K562 (cell line): ENCODE results near the gene ARHGEF3. TPM values are rescaled to one million over a fixed set of nuclear protein-coding genes. Genes with fewer than 3 reads are reported as not detected.

Source experiments
- ATAC-seq: fragments of 200-7000 bp; cut with Tn5 transposase; 3 replicates; pipeline ENCODE4 v1.9.1; 2020; ENCODE audit warnings: moderate library complexity
- BruUV-seq: library from RNA; stranded (reverse); fragments of 400-500 nt; replicated peaks from 2 replicates; lab custom pipeline; 2021; lab: Mats Ljungman, UMichigan
- CTCF ChIA-PET: fragments of 300-600 bp; formaldehyde crosslinking; extraction: SDS; loops from one replicate; lab custom pipeline; 2021; ENCODE audit warnings: low intra/inter-chr PET ratio; lab: Yijun Ruan, JAX
- POLR2A ChIA-PET: fragments of 300-600, 350-650 bp; sonication (Branson Sonifier 250); formaldehyde crosslinking; extraction: SDS; loops from one replicate; lab custom pipeline; 2021; ENCODE audit warnings: antibody characterized with exemption, inconsistent platforms; lab: Yijun Ruan, JAX
- DNase-seq, 4 experiments: peaks; one replicate each; pipeline versions ENCODE4 v3.0.0 to v3.0.0-alpha.2; 2011 to 2018; ENCODE audit warnings: low spot score in 3 of 4, mixed read lengths in 3 of 4; ENCODE audit errors: extremely low read depth in 1 of 4
- FAIRE-seq: peaks from 2 replicates; lab custom pipeline; 2011; peaks lifted over from hg19 to GRCh38; lab: Jason Lieb, UNC
- H2AFZ ChIP-seq: 2 replicates; pipeline ENCODE4 v1.6.0; 2011; ENCODE audit warnings: low read depth, low read length, control low read depth, inconsistent platforms
- H3K27ac ChIP-seq: fragments of 200-600 bp; 3 replicates; pipeline ENCODE4 v1.8.0; 2011; ENCODE audit warnings: low read depth, mild to moderate bottlenecking, control low read depth, inconsistent platforms, low read length, moderate library complexity, mixed read lengths; ENCODE audit errors: extremely low read depth
- H3K27me3 ChIP-seq, 2 experiments: fragments of 300-600 bp in 1 of 2; 2 replicates in 1 of 2; 3 replicates in 1 of 2; pipeline versions ENCODE4 v1.6.0 to v1.8.0; 2011; ENCODE audit warnings: inconsistent platforms in 2 of 2, low read length in 2 of 2, mild to moderate bottlenecking in 1 of 2, mixed read lengths in 1 of 2, moderate library complexity in 1 of 2; ENCODE audit not compliant: control insufficient read depth in 2 of 2, insufficient read depth in 2 of 2
- H3K36me3 ChIP-seq: fragments of 300-600 bp; 3 replicates; pipeline ENCODE4 v1.8.0; 2011; ENCODE audit warnings: mild to moderate bottlenecking, low read length, inconsistent platforms; ENCODE audit not compliant: control insufficient read depth, insufficient read depth
- H3K4me1 ChIP-seq, 2 experiments: fragments of 200-600 bp in 1 of 2; replicated peaks in 1 of 2; 2 replicates in 1 of 2; 3 replicates in 1 of 2; pipeline versions ENCODE4 v1.5.1 to v1.8.0; 2011; ENCODE audit warnings: inconsistent platforms in 2 of 2, low read length in 2 of 2, mild to moderate bottlenecking in 1 of 2, mixed read lengths in 1 of 2, moderate library complexity in 1 of 2; ENCODE audit not compliant: control insufficient read depth in 2 of 2, insufficient read depth in 2 of 2
- H3K4me2 ChIP-seq: 2 replicates; pipeline ENCODE4 v1.6.1; 2011; ENCODE audit warnings: low read length, control low read depth, inconsistent platforms, mixed read lengths; ENCODE audit not compliant: insufficient read depth
- H3K4me3 ChIP-seq: fragments of 200-600 bp; sonication (generic), shearing (Covaris generic); 2 replicates; pipeline ENCODE4 v1.5.1; 2016; ENCODE audit warnings: control low read depth, inconsistent platforms
- H3K79me2 ChIP-seq: fragments of 200-600 bp; 3 replicates; pipeline ENCODE4 v1.8.0; 2011; ENCODE audit warnings: low read length, inconsistent platforms; ENCODE audit not compliant: control insufficient read depth, insufficient read depth
- H3K9ac ChIP-seq, 2 experiments: 2 replicates each; pipeline versions ENCODE4 v1.6.0 to v1.6.1; 2011; ENCODE audit warnings: low read depth in 2 of 2, low read length in 2 of 2, control low read depth in 1 of 2, inconsistent platforms in 1 of 2, mild to moderate bottlenecking in 1 of 2, mixed read lengths in 1 of 2; ENCODE audit not compliant: insufficient read depth in 1 of 2
- H3K9me1 ChIP-seq: one replicate; pipeline ENCODE4 v1.6.0; 2011; ENCODE audit warnings: inconsistent platforms, mild to moderate bottlenecking, low read length, moderate library complexity; ENCODE audit not compliant: control insufficient read depth, insufficient read depth
- H3K9me3 ChIP-seq: replicated peaks from 2 replicates; pipeline ENCODE4 v1.5.1; 2011; ENCODE audit warnings: low read depth, low read length, inconsistent platforms; ENCODE audit not compliant: control insufficient read depth, insufficient read depth
- H4K20me1 ChIP-seq: replicated peaks from 2 replicates; pipeline ENCODE4 v1.6.1; 2011; ENCODE audit warnings: low read length, inconsistent platforms, mixed read lengths; ENCODE audit not compliant: control insufficient read depth, insufficient read depth
- ARNT ChIP-seq, 2 experiments: fragments of 450-650 bp; IDR thresholded peaks; 2 replicates each; pipeline ENCODE4 v1.6.1; 2016; ENCODE audit warnings: mild to moderate bottlenecking in 1 of 2
- CBFA2T3 ChIP-seq: fragments of 450-650 bp; IDR thresholded peaks from 2 replicates; pipeline ENCODE4 v1.6.1; 2017
- CGGBP1 ChIP-seq: fragments of 250-450 bp; sonication (Bioruptor Pico); IDR thresholded peaks from 2 replicates; pipeline ENCODE4 v1.9.0; 2021; ENCODE audit warnings: mild to moderate bottlenecking
- E2F4 ChIP-seq: sonication (generic); formaldehyde crosslinking; IDR thresholded peaks from 2 replicates; pipeline ENCODE4 v1.8.0; 2022; ENCODE audit warnings: mild to moderate bottlenecking, low read depth, missing genetic modification reagents
- MXI1 ChIP-seq: IDR thresholded peaks from 2 replicates; pipeline ENCODE4 v1.6.1; 2011; ENCODE audit warnings: low read depth, mild to moderate bottlenecking, improper control_type of control experiment, low read length
- POLR3G ChIP-seq: IDR thresholded peaks from 2 replicates; pipeline ENCODE4 v1.6.1; 2011; ENCODE audit not compliant: insufficient read length, insufficient replicate concordance; ENCODE audit errors: extremely low read depth
- PTBP1 ChIP-seq: fragments of 200-400 bp; formaldehyde crosslinking; IDR thresholded peaks from 2 replicates; pipeline ENCODE4 v1.6.1; 2017; ENCODE audit warnings: low read depth, low read length
- ZBTB1 ChIP-seq: sonication (generic); formaldehyde crosslinking; IDR thresholded peaks from 2 replicates; pipeline ENCODE4 v1.8.1; 2023; ENCODE audit warnings: missing genetic modification reagents, low read depth, mild to moderate bottlenecking, borderline replicate concordance
- ZNF280B ChIP-seq: fragments of 250-450 bp; sonication (Bioruptor Pico); IDR thresholded peaks from 2 replicates; pipeline ENCODE4 v1.5.1; 2021; ENCODE audit warnings: mild to moderate bottlenecking
- ZNF444 ChIP-seq: fragments of 250-450 bp; sonication (Bioruptor Pico); IDR thresholded peaks from 2 replicates; pipeline ENCODE4 v1.4.0; 2020; ENCODE audit warnings: mild to moderate bottlenecking, moderate library complexity
- WGBS: fragments of 100-300 bp; shearing (Covaris generic); methylation state at CpG from one replicate; pipeline ENCODE4 v1.1.6; 2016; ENCODE audit warnings: low coverage, mixed read lengths; ENCODE audit not compliant: insufficient coverage; ENCODE audit errors: missing lambda C conversion rate; 5-methylcytosine and 5-hydroxymethylcytosine counted together
- in situ Hi-C: fragments of 300-500 bp; cut with MboI; formaldehyde crosslinking; loops from 4 replicates; pipeline ENCODE4 v1.15.0; 2018; ENCODE audit warnings: inconsistent platforms, mixed read lengths
- intact Hi-C: fragments of 100-400 bp; cut with micrococcal nuclease; formaldehyde crosslinking; loops from 2 replicates; pipeline ENCODE4 v1.14.2; 2022
- polyA plus RNA-seq, 8 experiments: library from polyadenylated mRNA; depleted of rRNA in 4 of 8; stranded (reverse) in 5 of 8; unstranded in 3 of 8; fragments of >200 nt; fragmentation: Nextera tagmentation in 2 of 8; fragmentation: Illumina TruSeq in 1 of 8; extraction: Ambion mirVana in 2 of 8; extraction: Trizol in 1 of 8; gene quantifications; 2 replicates each; pipeline versions ENCODE4 v1.2.1 to v1.2.3, GENCODE V29; 2011 to 2014; ENCODE audit warnings: inconsistent platforms in 1 of 8, missing spikeins in 1 of 8
- total RNA-seq, 7 experiments: library from RNA; depleted of rRNA in 6 of 7; stranded (reverse); fragments of >200 nt in 6 of 7; fragmentation: Illumina TruSeq in 2 of 7; extraction: Trizol in 2 of 7; gene quantifications; 2 replicates each; pipeline versions ENCODE4 v1.2.1 to v1.2.3, GENCODE V29; 2011 to 2021; ENCODE audit warnings: low replicate concordance in 1 of 7
- TF ChIP-seq, protein P1 (sequence below): fragments of 250-450 bp; sonication (Bioruptor Pico); IDR thresholded peaks from 2 replicates; pipeline ENCODE4 v1.8.0; 2022; ENCODE audit warnings: inconsistent platforms

ARHGEF3 gene
- total and polyA plus RNA-seq, 9 of the 15 experiments (the other 6 are each of a cell fraction or from before 2014, with no cell fraction given), result 0.77 to 2.7 (median 1.4) TPM

DNA sequence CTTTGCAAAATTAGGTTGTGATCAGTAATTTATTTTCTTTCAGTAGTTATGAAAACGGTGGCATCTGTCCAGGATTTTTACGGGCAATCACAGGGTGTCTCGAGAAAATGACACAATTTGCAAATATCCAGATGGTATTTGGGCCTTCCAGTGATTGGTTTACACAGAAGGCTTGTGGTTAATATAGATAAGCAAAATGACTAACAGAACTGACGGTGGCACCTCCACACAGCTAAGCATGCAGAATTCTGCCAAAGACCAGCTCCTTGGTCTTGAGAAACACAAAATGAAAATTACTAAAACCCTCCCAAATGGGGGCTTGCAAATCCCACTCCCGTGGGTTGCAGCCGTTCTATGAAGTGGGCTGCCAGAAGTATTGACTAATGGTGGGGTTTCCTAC, 5.5 kb downstream of the ARHGEF3 start:
- no TSS peak for BruUV-seq
- peaks cover 0 to 3% of the 10 kb centered on the region in 2 experiments; a peak in 2 of 5 replicates for H3K27me3 ChIP-seq
- H2AFZ ChIP-seq, result no peak overlapping the region
- no peaks in the 10 kb centered on the region for H3K36me3 ChIP-seq
- H3K27ac ChIP-seq, result no peak overlapping the region
- H4K20me1 ChIP-seq, result peaks cover 2% of the 10 kb centered on the region; the same call in 1 of the 2 replicates
- H3K4me2 ChIP-seq, result no peak overlapping the region
- WGBS, result 0% methylated on average over 6 of the region's 6 CpGs
- CTCF ChIA-PET, result no interaction called here
- no peaks in the 10 kb centered on the region for H3K9me3 ChIP-seq
- H3K79me2 ChIP-seq, result no peaks in the 10 kb centered on the region
- DNase-seq (peak in 1 of 4 experiments; percentile 3), FAIRE-seq (no peak), ATAC-seq (no peak)
- TF ChIP-seq POLR3G (no peak), CBFA2T3 (peak; percentile 31; the same call in 1 of the 2 replicates)
- intact Hi-C loops (no loop called here), in situ Hi-C loops (no loop called here)
- H3K9me1 ChIP-seq, result no peaks in the 10 kb centered on the region
- POLR2A ChIA-PET, result no interaction called here
- H3K4me3 ChIP-seq, result no peak overlapping the region
- H3K9ac ChIP-seq, result no peak overlapping the region
- peaks cover 0 to under 1% of the 10 kb centered on the region in 2 experiments; a peak in 2 of 5 replicates for H3K4me1 ChIP-seq

DNA sequence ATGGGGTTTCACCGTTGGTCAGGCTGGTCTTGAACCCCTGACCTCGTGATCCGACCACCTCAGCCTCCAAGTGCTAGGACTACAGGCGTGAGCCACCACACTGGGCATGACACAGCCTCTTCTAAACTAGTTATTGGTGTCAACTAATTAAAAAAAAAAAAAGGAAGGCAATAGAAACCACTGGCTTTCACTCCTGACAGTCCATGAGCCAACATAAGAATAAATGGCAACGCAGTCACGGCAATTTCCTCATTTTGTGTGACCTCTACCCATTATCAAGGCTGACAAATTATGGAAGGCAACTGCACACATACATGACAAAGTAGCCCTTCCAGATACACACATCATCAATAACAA, 5.9 kb downstream of the ARHGEF3 start:
- H3K4me2 ChIP-seq, result no peak overlapping the region
- ChIA-PET POLR2A (no interaction called here), CTCF (no interaction called here)
- in situ Hi-C loops (no loop called here), intact Hi-C loops (no loop called here)
- BruUV-seq, result no TSS peak
- ATAC-seq, result no peak
- H3K27ac ChIP-seq, result no peak overlapping the region
- no peak for FAIRE-seq
- H3K36me3 ChIP-seq, result no peaks in the 10 kb centered on the region
- H3K27me3 ChIP-seq, result no peaks in the 10 kb centered on the region
- H3K9ac ChIP-seq, result no peak overlapping the region
- no peak overlapping the region for H3K4me3 ChIP-seq
- no peaks in the 10 kb centered on the region for H3K9me1 ChIP-seq
- no peaks in the 10 kb centered on the region; a peak in 1 of 5 replicates for H3K4me1 ChIP-seq
- no peak for DNase-seq
- no peaks in the 10 kb centered on the region for H3K79me2 ChIP-seq
- WGBS, result 9% methylated on average over 6 of the region's 6 CpGs
- H2AFZ ChIP-seq, result no peak overlapping the region
- no peaks in the 10 kb centered on the region for H4K20me1 ChIP-seq
- H3K9me3 ChIP-seq, result no peaks in the 10 kb centered on the region
- TF ChIP-seq ZNF444 (CRISPR knock-in tag) (no peak), ZNF280B (no peak), MXI1 (no peak), ARNT (IDR thresholded peaks at IDR 0.05) (no peak), ZBTB1 (no peak), PTBP1 (no peak), E2F4 (CRISPR knock-in tag) (no peak), CGGBP1 (no peak)
- TF ChIP-seq, protein P1, sequence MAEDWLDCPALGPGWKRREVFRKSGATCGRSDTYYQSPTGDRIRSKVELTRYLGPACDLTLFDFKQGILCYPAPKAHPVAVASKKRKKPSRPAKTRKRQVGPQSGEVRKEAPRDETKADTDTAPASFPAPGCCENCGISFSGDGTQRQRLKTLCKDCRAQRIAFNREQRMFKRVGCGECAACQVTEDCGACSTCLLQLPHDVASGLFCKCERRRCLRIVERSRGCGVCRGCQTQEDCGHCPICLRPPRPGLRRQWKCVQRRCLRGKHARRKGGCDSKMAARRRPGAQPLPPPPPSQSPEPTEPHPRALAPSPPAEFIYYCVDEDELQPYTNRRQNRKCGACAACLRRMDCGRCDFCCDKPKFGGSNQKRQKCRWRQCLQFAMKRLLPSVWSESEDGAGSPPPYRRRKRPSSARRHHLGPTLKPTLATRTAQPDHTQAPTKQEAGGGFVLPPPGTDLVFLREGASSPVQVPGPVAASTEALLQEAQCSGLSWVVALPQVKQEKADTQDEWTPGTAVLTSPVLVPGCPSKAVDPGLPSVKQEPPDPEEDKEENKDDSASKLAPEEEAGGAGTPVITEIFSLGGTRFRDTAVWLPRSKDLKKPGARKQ (CRISPR knock-in tag), result no peak
